Activated CD4-positive, alpha-beta T cell treated with anti-CD3 and anti-CD28 coated beads, Interleukin-2, Interleukin-6, amounts not matched to agents 100 ng/mL and 50 ng/mL, durations not matched to agents 16 hours and 8 hours (primary cell): ENCODE data around the gene SPSB4.

Source experiments
- DNase-seq: peaks from one replicate; pipeline ENCODE4 v3.0.0-alpha.2; 2020

The SPSB4 gene

GRCh38 chr3:141076797-141077571 lies 25.8 kb downstream of the SPSB4 start:
- DNase-seq, result no peak

- DNase-seq, result no peak
These were observed 26.5 kb downstream of the SPSB4 start for GRCh38 chr3:141077631-141078030.

- no peak for DNase-seq
These were observed 27.1 kb downstream of the SPSB4 start for GRCh38 chr3:141078200-141078599.

GRCh38 chr3:141080431-141080830 lies 29.3 kb downstream of the SPSB4 start:
- DNase-seq, result no peak

- no peak for DNase-seq
These were observed 30.1 kb downstream of the SPSB4 start for GRCh38 chr3:141081141-141081795.

- no peak for DNase-seq
These were observed 30.9 kb downstream of the SPSB4 start for GRCh38 chr3:141082064-141082463.

GRCh38 chr3:141083226-141083625 lies 32.1 kb downstream of the SPSB4 start:
- no peak for DNase-seq

- DNase-seq, result no peak
These were observed 32.9 kb downstream of the SPSB4 start for GRCh38 chr3:141083836-141084649.

GRCh38 chr3:141085343-141086070 lies 34.4 kb downstream of the SPSB4 start:
- DNase-seq, result no peak

- no peak for DNase-seq
These were observed 35.0 kb downstream of the SPSB4 start for GRCh38 chr3:141086188-141086587.

GRCh38 chr3:141087076-141087777 lies 36.1 kb downstream of the SPSB4 start:
- no peak for DNase-seq

GRCh38 chr3:141087778-141088130 lies 36.6 kb downstream of the SPSB4 start:
- no peak for DNase-seq

- no peak for DNase-seq
These were observed 38.4 kb downstream of the SPSB4 start for GRCh38 chr3:141089339-141090152.

GRCh38 chr3:141091426-141091825 lies 40.3 kb downstream of the SPSB4 start:
- no peak for DNase-seq

- no peak for DNase-seq
These were observed 41.5 kb downstream of the SPSB4 start for GRCh38 chr3:141092663-141093062.

- DNase-seq, result no peak
These were observed 42.2 kb downstream of the SPSB4 start for GRCh38 chr3:141093397-141093796.

GRCh38 chr3:141093971-141094684 lies 43.0 kb downstream of the SPSB4 start:
- no peak for DNase-seq

GRCh38 chr3:141094790-141095545 lies 43.8 kb downstream of the SPSB4 start:
- no peak for DNase-seq

GRCh38 chr3:141095546-141095937 lies 44.4 kb downstream of the SPSB4 start:
- no peak for DNase-seq

GRCh38 chr3:141096164-141096563 lies 45.0 kb downstream of the SPSB4 start:
- no peak for DNase-seq
